Globus pallidus (tissue), 1 donor: ENCODE data around the gene FAM219B.
"Not testable (repeated sequence)": the region's sequence is repeated elsewhere in the genome, so short reads cannot be mapped to it uniquely, and the experiment has no call there.

Experiments
- DNase-seq: peaks from one replicate; pipeline ENCODE4 v3.0.0-alpha.2; 2015; ENCODE audit warnings: low spot score

FAM219B gene

DNA sequence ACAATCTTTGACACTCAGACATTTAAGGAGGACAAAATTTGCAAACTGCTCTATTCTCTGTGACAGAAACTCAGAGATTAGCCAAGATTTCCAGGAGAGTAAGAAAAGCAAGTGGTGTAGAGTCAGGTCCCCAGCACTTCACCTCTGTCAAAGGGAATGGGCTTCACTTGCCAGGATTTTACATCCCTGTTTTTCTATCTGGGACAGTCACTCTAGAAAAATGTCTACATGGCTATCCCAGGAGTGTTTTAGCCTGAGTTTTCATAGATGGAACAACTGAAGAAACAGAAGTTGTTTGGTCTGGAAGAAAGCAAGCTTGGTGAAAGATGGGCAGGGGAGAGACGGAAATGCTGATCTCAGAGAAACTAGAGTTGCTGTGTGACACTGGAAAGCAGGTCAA lies 3.0 kb downstream of the FAM219B start:
- DNase-seq, result no peak

GRCh38 chr15:74902295-74903075 lies 4.2 kb downstream of the FAM219B start:
- DNase-seq, result no peak

DNA sequence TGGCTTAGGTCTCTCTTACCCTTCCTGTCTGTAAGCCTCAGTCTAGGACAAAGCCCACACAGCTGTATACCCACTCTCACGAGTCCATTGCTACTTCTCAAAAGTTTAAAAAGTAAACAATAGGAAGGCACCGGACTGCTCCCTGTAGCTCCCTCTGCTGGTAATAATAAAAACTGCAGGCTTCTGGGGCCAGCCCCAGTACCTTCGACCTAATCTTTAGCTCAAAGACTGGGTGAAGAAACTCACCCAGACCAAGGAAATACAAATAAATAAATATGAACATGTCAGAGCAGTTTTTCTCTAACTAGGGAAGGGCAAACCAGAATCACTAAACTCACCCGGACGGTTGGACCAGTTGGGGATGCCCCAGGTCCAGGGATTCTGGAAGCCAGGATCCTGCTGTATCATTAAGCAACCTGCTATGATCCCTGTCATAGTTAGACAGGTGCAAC lies 5.0 kb downstream of the FAM219B start:
- peak; percentile 36 for DNase-seq

DNA sequence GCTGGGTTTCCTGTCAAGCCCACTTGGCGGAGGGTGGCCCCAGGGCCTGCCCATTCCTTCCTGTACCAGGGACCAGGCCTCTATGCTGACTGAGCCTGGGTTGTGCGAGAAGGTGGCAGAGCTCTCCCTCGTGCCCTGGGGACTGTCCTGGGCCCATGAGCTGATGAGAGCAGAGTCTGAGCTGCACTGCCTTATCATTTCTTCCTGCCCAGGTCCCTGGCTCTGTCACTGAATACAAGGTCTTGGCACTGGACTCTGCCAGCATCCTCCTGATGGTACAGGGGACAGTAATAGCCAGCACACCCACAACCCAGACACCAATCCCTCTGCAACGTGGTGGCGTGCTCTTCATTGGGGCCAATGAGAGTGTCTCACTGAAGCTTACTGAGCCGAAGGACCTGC lies 9.3 kb downstream of the FAM219B start:
- no peak for DNase-seq

GRCh38 chr15:74896316-74896715 lies 10.3 kb downstream of the FAM219B start:
- no peak for DNase-seq

- DNase-seq, result no peak
These were observed 10.8 kb downstream of the FAM219B start for GRCh38 chr15:74895830-74896229.

GRCh38 chr15:74894383-74894782 lies 12.3 kb downstream of the FAM219B start:
- not testable (repeated sequence) for DNase-seq

- no peak for DNase-seq
These were observed 13.0 kb downstream of the FAM219B start for GRCh38 chr15:74893627-74894026.

- no peak for DNase-seq
These were observed 13.7 kb downstream of the FAM219B start for GRCh38 chr15:74892931-74893330.

DNA sequence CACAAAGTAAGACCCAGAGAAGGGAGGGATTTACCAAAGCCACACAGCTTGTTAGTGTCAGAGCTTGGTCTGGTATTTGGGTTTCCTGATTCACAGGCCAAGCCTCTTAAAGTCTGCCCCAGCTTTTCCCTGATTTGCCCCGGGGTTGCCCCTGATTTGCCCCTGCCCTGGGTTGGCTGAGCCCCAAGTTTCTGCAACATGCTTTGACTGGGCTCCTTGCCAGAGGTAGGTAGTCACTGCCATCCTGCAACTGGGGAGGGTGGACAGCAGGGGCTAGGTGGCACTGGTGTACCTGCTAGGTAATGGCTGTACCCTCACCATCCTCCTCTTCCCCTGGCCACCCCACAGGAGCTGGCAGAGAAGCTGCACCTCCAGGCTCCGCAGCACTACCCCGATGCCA lies 14.3 kb downstream of the FAM219B start:
- no peak for DNase-seq

DNA sequence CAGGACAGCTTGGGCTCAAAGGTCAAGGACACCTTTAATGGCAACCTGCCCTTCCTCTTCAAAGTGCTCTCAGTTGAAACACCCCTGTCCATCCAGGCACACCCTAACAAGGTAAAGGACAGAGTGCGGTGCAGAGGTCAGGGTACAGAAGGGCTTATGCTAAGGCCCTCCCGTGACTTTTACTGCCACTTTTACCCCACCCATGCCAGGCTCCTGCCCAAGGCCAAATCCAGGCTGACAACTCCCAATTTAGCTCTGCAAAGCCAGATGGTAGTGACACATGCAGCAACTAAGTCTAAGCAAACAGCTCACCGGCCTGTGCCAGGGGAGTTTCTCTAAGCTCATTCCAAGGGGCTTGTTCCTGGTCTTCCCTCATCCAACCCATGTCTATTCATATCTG lies 15.2 kb downstream of the FAM219B start:
- no peak for DNase-seq

GRCh38 chr15:74890665-74890960 lies 16.0 kb downstream of the FAM219B start:
- no peak for DNase-seq

DNA sequence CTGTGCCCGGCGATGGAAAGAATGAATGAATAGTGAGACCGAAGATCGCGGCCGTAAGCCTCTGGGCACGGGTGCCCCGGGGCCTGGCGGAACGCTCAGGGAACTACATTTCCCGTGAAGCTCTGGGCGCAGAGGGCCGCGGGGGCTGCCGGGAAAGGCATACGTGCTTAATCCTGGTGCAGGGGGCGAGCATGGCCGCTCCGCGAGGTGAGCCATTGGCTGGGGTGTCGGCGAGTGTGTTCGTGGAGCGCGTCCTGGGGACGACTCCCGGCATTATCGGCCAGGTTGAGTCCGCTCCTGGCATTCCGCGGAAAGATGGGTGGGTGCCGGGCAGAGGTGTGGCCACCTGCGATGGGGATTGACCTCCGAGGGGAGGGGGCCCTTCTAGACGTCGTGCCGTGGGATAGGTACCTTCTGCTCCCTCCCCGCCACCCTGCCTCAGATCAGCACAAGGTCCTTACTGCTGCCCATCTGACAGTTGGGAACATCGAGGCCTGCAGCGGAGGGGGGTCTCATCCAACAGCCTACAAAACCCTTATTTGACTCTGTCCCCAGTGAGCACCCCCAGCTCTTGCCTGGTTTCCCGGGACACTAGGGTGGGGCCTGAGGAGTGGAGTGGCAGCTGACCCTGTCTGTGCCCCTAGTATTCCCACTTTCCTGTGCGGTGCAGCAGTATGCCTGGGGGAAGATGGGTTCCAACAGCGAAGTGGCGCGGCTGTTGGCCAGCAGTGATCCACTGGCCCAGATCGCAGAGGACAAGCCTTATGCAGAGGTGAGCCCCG lies 16.6 kb downstream of the FAM219B start, which contains the start of gene MPI:
Gene MPI (plus strand): TSS at position 160 of the 782 bp plus-strand sequence. CDS start 32 bp downstream, at position 192.
- DNase-seq, result peak; percentile 83

DNA sequence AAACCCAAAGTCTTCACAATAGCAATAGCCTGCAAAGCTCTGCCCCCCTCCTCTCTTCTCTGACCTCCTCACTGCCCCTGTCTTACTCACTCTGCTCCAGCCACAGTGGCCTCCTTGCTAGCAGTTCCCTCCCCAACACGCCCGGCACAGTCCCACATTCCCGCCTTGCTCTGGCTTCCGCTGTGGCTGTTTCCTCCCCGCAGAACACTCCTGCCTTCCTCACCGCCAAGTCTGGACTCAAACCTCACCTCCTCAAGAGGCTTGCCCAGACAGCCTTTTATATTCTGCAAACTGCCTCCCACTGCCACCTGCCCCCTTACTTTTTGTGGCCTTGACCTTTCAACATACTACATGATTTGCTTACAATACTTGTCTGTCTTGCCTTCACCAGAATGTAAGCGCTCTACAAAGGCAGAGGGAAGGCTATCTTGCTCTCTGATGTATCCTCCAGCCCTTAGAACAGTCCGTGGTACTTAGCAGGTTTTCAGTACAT lies 17.2 kb downstream of the FAM219B start:
- DNase-seq, result no peak

- DNase-seq, result no peak
These were observed 17.9 kb downstream of the FAM219B start for GRCh38 chr15:74888716-74889115.

- not testable (repeated sequence) for DNase-seq
These were observed 19.0 kb downstream of the FAM219B start for GRCh38 chr15:74887537-74888193.

DNA sequence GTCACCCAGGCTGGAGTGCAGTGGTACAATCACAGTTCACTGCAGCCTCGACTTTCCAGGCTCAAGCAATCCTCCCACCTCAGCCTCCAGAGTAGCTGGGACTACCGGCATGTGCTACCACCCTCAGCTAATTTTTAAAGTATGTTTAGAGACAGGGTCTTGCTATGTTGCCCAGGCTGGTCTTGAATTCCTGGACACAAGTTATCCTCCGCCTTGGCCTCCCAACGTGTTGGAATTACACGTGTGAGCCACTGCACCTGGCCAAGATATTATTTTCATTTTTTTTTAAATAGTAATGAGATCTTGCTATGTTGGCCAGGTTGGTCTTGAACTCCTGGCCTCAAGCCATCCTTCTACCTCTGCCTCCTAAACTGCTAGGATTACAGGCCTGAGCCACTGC lies 21.2 kb downstream of the FAM219B start:
- DNase-seq, result no peak

DNA sequence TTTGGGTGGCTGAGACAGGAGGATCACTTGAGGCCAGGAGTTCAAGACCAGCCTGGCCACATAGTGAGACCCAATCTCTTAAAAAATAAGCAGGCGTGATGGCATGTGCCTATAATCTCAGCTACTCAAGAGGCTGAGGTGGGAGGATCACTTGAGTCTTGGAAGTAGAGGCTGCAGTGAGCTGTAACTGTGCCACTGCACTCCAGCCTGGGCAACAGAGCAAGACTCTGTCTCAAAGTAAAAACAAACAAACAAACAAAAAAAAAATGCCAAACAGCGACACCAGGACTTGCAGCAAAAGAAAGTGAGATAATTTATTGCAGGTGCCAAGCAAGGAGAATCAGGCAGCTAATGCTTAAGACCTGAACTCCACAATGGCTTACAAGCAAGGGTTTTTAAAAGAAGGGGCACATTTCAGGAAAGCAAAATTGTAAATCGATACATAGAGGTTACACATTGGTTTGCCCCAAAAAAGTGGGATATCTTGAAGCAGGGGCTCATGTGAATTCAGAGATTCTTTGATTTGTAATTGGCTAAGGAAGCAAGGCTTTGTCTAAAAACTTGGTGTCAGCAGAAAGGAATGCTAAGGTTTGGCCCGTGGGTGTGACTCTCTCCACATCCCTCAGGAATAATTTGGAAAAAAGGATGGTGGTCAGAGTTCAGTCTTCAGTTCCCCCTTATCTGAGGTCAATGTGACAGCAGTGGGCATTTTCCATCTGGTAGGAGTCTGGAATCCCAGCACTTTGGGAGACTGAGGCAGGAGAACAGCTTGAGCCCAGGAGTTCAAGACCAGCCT lies 22.0 kb downstream of the FAM219B start:
- DNase-seq, result no peak

DNA sequence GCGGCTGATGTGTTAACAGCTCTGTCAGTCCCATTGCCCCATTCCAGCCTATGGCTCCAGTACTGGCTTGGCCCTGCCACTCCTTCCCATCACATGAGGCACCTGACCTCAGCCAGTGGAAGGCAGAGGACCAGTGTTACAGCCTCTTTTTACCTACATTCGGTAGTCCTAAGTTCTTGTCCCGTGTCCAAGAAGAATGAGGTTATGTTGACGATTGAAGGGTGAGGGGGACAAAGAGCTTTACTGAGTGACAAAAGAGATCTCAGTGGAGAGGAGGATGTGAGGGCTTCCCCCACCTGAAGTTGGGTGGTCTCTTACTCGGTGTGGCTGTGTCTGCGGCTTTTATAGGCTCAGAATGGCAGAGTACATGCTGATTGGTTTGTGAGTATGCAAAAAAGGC lies 24.1 kb downstream of the FAM219B start:
- DNase-seq, result no peak

DNA sequence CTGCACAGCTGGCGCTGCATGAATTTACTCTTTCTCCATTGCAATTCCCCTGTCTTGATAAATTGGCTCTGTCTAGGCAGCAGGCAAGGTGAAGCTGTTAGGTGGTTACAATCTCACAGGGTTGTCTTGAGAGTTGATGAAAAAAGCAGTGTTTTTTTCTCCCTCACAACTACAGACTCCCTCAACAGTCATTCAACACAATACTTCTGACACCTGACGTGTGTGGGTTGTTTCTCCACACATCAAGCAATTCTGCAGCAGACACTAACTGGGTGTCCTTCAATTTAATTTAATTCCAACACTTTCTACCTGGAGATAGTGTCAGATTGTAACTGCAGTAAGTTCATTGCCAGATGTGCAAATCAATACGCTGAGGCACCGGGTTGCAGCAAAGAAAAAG lies 28.4 kb downstream of the FAM219B start:
- no peak for DNase-seq

DNA sequence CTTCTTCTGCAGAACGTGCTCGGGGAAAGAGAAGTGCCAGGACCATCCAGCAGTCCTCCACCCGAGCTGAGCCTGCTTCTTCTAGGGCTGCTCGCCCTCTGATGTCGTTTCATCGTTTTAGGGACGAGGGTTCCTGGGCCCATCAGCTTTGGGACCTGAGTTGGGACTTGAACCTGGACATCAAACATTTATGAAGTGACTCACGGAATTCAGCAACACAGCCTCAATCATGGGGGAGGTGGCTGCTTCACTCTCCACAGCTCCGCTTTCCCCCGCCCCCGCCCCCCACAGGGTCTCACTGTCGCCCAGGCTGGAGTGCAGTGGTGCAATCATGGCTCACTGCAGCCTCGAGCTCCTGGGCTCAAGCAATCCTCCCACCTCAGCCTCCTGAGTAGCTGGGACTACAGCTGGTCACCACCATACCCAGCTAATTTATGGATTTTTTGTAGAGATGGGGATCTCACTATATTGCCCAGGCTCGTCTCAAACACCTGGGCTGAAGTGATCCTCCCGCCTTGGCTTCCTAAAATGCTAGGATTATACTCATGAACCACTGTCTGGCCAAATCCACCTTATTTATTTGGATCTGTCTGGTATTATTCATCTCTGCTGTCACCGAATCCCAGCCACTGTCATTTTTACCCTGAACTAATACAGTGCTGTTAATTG lies 32.8 kb downstream of the FAM219B start:
- no peak for DNase-seq
